GM12874 (cell line): ENCODE measurements around the gene SMC2.

Experiments used
- TF ChIP-seq, protein P1 (sequence below): IDR thresholded peaks from 2 replicates; pipeline ENCODE4 v1.5.1; 2011; ENCODE audit warnings: low read depth, mild to moderate bottlenecking, control low read depth, low read length, moderate library complexity; ENCODE audit not compliant: insufficient read depth

SMC2 gene

DNA sequence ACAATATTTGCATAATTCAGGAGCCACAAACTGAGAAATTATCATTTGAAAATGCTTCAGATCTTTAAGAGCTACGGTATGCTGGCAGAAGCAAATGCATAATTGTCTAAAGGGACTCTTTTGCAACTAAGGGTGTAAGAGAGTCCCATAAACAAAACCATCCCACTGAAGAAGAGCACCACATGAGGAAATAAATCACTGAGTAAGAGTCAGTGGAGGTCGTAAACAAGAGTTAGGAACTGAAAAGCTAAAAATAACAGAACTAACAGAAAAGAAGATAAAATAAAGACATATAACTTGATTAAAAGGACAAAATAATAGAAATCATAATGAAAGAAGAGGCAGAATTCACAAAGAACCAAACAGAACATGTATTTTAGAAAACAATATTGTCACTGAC, 3.5 kb upstream of the SMC2 start:
- TF ChIP-seq, protein P1, sequence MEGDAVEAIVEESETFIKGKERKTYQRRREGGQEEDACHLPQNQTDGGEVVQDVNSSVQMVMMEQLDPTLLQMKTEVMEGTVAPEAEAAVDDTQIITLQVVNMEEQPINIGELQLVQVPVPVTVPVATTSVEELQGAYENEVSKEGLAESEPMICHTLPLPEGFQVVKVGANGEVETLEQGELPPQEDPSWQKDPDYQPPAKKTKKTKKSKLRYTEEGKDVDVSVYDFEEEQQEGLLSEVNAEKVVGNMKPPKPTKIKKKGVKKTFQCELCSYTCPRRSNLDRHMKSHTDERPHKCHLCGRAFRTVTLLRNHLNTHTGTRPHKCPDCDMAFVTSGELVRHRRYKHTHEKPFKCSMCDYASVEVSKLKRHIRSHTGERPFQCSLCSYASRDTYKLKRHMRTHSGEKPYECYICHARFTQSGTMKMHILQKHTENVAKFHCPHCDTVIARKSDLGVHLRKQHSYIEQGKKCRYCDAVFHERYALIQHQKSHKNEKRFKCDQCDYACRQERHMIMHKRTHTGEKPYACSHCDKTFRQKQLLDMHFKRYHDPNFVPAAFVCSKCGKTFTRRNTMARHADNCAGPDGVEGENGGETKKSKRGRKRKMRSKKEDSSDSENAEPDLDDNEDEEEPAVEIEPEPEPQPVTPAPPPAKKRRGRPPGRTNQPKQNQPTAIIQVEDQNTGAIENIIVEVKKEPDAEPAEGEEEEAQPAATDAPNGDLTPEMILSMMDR = no peak

DNA sequence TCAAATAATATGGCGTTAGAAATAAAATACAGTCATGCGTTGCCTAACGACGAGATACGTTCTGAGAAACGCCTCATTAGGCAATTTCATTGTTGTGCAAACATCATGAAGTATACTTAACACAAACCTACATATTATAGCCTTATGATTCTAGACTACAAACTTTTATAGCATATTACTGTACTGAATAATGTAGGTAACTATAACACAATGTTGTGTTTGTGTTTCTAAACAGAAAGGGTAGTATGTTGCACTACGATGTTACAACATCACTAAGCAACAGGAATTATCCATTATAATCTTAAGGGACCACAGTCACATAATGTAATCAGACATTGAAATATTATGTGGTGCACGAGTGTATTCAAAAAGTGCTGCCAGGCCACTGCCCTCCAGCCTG, 3.0 kb upstream of the SMC2 start:
- TF ChIP-seq, protein P1 = no peak

DNA sequence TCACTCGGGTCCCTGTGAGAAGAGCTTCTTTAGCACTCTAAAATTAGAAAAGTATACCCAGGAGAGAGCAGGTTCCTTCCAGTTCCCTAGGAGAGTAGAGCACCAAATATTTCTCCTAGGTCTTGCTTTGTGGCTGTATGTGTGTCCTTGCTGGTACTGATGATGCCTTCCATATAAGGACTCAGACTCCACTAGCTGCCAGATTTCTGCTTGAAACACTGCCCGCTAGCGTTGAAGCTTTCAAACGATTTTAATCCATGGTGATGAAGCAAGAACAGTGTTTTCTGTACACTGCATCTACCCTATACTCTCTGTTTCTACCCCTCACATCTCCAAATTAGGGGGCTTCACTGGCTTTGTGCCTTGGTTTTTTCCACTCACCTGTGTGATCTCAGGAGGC, 2.4 kb upstream of the SMC2 start:
- TF ChIP-seq, protein P1 = no peak

DNA sequence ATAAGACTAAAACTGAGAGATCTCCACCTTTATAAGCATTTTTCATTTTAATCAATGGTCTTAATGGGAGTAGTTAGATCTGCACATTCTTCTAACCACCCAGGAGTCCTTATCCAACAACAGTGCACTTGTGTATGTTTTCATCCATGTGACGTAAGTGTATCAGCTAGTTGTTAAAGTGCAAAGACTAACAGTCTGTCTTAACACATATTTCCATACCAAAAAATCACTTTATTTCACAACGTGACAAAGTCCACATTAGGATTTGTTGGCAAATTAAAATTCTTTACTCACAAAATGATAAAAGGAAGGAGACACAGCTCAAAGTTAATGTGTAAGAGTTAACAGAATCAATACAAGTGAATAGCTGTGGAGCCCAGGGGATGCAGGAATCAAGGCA, 1.9 kb upstream of the SMC2 start:
- TF ChIP-seq, protein P1 = no peak

DNA sequence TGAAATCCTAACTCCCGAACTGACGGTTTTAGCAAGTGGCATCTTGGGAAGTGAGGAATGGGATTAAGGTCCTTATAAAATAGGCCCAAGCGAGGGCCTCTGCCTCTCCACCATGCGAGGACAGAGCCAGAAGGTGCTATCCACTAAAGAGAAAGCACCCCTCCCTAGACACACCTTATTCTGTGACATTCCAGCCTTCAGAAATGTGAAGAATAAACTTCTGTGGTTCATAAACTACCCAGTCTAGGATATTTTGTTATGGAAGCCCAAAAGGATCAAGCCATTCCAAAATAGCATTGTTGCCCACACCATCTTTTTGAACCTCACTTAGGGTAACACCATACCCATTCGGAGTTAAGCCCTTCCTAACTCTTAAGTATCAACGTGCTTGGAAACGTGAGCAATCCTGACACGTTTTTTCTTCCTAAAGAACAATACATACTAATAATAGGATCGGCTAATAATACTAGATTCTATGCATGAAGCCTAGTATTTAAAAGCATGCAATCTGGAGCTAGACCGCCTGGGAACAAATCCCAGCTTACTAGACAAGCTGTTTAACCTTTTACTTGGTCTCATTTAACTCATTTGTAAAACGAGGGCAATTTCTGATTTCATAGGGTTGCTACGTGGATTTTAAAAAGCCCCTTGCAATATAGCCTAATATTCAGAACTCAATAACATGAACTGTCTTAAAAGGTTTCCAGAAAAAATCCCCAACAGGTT, 1.1 kb upstream of the SMC2 start:
- TF ChIP-seq, protein P1 = no peak

DNA sequence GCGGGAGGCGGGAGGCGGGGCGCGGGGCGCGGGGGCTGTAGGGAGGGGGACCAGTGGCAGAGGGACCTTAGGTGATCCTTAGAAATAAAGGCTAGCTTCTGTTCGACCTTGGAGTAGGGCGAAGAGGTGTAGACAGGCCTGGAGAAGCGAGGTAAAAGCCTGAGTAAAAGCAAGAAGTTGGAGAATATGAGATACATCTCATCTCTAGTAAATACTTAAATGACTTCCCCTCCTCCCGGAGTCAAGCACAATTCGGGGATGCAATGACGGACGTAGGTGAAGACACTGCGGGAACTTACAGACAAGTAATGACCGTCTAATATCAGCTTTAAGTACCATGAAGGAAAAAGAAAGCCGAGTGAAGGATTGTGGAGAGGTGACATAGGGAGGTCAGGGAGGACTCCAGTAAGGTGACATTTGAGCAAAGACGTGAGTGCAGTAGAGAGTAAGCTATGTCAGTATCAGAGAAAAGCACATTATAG, 466 bp downstream of the SMC2 start:
- TF ChIP-seq, protein P1 = no peak

DNA sequence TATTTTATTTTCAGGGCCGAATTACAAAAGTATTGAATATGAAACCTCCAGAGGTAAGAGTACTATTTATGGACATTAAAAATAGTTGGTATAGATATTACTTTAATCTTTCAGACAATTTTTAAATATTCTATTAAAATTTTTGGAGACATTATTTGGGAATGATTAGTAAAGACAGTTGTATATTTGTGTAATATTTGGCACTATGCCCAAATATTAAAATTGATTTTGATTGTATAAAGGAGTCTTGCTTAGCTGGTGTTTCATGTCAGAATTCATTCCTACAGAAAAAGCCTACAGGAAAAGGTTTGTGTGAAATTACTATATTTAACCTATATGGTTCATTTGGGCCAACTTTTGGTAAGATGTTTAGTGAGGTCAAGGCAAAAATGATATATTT, 5.5 kb downstream of the SMC2 start:
- TF ChIP-seq, protein P1 = no peak
